ENCODE measurements around the gene CTDSP2.
A peak's percentile ranks its signal among the peaks of the same experiment; 100 is the strongest.
"Not testable (repeated sequence)": the region's sequence is repeated elsewhere in the genome, so short reads cannot be mapped to it uniquely, and the experiment has no call there.

The CTDSP2 gene

DNA sequence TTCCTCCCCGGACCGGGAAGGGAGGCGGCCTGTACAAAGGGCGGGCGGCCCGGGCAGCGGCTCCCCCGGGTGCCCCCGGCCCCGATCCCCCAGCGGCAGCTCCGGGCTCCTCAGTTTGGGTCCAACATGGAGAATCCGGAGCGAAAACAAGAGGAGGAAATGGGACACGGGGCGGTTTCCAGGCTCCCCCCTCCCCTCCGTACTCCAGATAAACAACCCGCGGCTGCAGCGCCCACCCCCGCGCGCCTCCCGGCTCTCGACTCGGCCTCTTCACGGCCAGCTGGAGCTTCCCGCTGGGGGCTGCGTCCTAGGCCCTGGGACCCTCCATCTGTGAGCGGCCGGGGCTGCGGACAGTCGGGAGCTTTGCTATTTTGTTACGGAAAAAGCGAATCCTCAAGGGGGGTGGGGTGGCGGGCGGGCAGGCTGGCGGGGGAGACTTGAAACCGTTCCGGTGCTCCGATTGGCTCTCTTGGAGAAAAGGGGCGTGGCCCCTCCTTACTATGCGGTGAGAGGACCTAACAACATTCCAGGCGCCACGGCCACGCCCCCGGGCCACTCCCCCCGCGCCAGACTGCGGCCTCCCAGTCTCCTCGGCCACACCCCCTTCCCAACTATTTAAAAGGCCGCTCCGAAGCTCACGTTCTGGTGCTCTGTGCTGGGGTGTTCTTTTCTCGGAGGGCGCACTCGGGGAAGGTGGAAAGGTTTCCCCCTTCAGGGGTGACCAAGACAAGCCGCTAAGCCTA, at the start of gene CTDSP2:
TSS of gene CTDSP2 (minus strand) at position 153 of the 743 bp plus-strand sequence. CDS start 294 bp downstream, outside the sequence.
- peak; percentile 99 for DNase-seq (ENCODE audit: low spot score)

DNA sequence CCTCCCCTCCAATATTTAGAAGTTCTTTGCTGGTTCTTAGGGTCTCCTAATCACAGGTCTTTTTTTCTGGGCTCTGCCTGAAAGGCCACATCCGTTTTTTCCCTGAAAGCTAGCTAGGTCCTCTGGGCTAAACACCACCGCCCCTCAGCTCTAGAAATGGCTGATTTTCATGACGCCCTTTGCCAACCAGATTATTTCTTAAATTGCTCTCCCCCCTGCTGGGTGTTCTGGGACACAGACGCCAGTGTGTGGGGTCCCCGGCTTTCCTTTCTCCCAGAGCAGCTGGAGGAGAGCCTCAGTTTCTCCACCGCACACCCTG, 49.5 kb upstream of the CTDSP2 start:
- no peak for DNase-seq (ENCODE audit: low spot score)

GRCh38 chr12:57895389-57896114, 49.0 kb upstream of the CTDSP2 start:
- DNase-seq (ENCODE audit: low spot score) = no peak

GRCh38 chr12:57894399-57895292, 48.1 kb upstream of the CTDSP2 start:
- DNase-seq (ENCODE audit: low spot score) = no peak

- DNase-seq (ENCODE audit: low spot score) = peak; percentile 88
Observed at GRCh38 chr12:57893431-57894353, 47.2 kb upstream of the CTDSP2 start.

- DNase-seq (ENCODE audit: low spot score) = no peak
Observed at GRCh38 chr12:57892232-57892972, 45.9 kb upstream of the CTDSP2 start.

DNA sequence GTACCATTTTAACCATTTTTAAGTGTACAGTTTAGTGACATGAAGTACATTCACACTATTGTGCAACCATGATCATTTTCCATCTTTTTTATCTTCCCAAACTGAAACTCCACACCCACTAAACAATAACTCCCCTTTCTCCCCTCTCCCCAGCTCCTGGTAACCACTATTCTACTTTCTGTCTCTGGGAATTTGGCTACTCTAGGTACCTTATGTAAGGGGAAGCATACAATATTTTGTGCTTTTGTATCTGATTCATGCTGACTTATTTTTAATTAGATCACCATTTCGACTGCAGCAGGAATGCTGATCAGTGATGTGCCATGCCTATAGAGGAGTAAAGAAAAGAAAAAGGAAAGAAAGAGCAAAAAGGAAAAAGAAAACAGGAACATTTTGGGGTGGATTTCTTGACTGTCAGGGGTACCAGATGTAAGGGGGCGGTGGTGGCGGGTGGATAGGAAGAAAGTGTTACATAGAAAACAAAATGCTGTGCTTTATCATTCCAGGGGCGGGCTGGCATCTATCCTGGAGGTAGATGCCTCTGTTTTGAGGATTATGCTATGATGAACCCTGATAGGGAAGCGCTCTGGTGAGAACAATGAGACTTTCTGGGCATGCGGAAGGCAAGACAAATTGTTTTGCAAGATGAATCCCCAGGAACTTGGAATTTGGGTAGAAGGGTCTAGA, 45.2 kb upstream of the CTDSP2 start:
- no peak for DNase-seq (ENCODE audit: low spot score)

- DNase-seq (ENCODE audit: low spot score) = no peak
Observed at GRCh38 chr12:57890191-57891115, 43.9 kb upstream of the CTDSP2 start.

GRCh38 chr12:57889500-57889989, 43.0 kb upstream of the CTDSP2 start:
- DNase-seq (ENCODE audit: low spot score) = no peak

DNA sequence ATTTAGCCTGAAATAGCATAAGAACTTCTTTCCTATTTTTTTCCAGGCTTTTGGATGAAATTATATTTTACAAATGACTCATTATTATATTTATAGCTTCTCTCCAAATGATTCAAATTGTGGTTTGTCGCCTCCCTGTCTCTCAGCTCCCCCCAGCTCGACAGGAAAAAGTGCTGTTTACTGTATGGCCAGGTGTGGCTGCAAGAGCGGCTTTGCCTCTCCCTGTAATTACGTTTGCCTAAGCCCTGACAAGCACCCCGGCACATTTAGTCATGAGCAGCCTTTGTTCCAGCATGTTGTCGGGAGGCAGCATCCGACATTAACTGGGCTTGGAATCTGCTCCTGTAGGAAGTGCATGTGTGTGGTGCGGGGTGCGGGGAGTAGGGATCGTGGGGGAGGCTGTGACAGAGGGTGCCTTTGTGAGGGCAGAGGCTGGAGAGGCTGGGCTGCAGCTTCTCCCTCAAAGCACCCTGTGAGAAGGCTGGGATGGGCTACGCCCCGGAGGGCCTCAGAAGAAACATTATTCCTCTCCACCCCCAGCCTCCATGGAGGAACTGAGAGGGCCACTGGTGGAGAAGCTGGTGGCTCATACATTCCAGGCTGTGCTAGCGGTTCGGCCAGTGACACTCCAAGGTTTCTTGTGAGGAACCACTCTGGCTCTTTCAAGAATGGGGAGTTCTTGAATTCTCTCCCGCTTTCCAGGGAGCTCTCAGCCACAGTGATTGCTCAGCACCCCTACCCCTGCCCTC, 42.1 kb upstream of the CTDSP2 start:
- peak; percentile 84 for DNase-seq (ENCODE audit: low spot score)

DNA sequence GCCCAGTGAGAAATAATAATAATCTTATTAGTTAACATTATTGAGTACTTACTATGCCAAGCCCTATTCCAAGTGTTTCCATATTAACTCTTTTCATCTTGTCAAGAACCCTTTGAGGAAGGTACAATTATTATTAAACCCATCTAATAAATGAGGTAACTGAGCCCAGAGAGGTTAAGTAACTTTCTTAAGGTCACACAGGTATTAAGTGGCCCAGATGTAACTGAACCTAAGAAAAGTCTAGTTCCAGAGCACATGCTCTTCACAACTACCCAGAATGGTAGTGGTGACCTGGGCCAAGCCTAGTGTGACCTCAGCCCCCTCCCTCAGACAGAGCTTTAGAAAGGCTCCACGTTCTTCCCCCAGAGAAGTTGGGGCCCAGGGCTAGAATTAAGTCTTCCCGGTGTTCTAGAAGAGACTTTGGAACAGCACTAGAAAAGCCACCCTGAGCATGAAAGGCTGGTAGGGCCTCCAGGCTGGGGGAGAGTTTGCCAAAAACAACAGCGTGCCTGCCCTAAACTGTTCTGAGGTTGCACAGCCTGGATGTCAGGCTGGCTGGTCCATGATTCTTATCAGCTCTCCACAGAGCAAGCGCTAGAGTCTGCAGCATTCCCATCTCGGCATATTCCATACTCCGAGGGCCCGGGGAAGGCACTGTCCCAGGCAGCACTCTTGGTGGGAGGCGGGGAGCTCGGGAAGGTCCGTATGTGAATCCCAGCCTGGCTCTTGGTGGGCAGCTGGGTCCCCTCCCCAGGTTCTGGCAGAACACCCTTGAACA, 41.3 kb upstream of the CTDSP2 start:
- no peak for DNase-seq (ENCODE audit: low spot score)

GRCh38 chr12:57886964-57887363, 40.4 kb upstream of the CTDSP2 start:
- DNase-seq (ENCODE audit: low spot score) = not testable (repeated sequence)

DNA sequence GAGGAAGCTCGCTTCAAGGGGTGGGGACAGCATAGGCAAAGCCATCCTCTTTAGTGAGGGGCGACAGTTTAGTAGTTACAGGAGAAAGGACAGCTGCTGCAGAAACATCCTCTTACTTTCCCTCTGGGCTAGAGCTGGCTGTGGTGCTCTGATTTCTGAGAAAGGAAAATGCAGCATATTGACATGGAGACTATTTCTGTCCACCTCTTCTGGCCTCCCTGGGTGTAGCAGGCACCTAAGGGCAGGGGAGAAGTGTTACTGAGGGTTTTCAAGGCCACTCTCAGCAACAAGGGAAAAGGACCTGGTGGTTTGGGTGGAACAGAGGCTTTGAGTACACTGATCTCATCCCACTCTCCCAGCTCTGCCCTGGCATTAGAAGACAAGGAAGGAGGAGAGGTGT, 40.0 kb upstream of the CTDSP2 start:
- no peak for DNase-seq (ENCODE audit: low spot score)

- no peak for DNase-seq (ENCODE audit: low spot score)
Observed at GRCh38 chr12:57885207-57885606, 38.7 kb upstream of the CTDSP2 start.

DNA sequence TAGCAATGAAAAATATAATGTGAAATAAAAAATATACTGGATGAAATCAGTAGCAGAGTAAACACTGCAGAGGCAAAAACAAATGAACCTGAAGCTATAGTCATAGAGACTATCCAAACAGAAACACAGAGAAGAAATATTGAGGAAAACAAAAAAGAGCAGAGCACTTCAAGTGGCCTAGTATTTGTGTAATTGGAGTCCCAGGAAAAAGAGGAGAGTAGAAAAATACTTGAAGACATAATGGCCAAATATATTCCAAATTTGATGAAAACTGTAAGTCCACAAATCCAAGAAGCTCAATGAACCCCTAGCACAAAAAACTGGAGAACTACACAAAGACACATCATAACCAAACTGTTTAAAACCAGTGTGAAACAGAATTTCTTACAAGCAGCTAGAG, 37.2 kb upstream of the CTDSP2 start:
- no peak for DNase-seq (ENCODE audit: low spot score)

- no peak for DNase-seq (ENCODE audit: low spot score)
Observed at GRCh38 chr12:57883057-57883456, 36.5 kb upstream of the CTDSP2 start.

DNA sequence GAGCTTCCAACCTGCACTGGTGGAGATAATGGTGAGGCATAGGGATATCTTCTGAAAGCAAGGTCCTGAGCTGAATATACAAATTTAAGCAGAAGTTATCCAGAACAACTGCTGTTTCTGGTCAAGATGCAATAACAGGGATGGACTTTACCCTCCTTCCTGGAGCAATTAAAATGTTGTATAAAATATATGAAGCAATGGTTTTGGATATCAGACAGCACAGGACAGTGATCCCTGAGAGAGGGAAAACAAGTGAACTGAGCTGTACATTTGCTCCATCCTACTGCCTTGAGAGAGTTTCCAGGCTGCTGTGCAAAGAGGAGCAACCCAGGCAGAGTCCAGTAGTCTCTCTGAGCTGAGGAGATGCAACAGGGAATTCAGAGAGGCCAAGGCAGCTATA, 36.0 kb upstream of the CTDSP2 start:
- no peak for DNase-seq (ENCODE audit: low spot score)

Measured in Ammon's horn (tissue), 1 donor.